ENCODE data around the gene OR6B2.

DNA sequence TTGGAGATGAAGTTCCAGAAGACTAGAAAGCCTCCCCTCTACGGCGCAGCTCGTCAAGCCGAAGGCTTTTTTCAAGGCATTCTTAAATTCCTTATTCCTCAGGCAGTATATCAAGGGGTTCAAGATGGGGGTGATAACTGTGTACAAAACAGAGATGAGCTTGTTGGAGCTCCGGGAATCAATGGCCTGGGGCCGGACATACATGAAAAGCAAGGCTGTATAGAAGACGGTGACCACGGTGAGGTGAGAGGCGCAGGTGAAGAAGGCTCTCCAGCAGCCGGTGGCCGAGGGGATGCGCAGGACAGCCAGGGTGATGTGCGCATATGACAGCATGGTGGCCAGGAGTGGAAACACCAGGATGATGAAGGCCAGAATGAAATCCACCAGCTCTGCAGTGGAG lies 14.9 kb upstream of the OR6B2 start:
- TF ChIP-seq, protein P1, sequence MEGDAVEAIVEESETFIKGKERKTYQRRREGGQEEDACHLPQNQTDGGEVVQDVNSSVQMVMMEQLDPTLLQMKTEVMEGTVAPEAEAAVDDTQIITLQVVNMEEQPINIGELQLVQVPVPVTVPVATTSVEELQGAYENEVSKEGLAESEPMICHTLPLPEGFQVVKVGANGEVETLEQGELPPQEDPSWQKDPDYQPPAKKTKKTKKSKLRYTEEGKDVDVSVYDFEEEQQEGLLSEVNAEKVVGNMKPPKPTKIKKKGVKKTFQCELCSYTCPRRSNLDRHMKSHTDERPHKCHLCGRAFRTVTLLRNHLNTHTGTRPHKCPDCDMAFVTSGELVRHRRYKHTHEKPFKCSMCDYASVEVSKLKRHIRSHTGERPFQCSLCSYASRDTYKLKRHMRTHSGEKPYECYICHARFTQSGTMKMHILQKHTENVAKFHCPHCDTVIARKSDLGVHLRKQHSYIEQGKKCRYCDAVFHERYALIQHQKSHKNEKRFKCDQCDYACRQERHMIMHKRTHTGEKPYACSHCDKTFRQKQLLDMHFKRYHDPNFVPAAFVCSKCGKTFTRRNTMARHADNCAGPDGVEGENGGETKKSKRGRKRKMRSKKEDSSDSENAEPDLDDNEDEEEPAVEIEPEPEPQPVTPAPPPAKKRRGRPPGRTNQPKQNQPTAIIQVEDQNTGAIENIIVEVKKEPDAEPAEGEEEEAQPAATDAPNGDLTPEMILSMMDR (IDR thresholded peaks at IDR 0.05) = no peak
- TF ChIP-seq POLR2A (IDR thresholded peaks at IDR 0.05) = no peak

Data from right lobe of liver (tissue), 4 donors.